ENCODE data around the gene ADCK1.
"Not testable (repeated sequence)": the region's sequence is repeated elsewhere in the genome, so short reads cannot be mapped to it uniquely, and the experiment has no call there.

The ADCK1 gene, protein sequence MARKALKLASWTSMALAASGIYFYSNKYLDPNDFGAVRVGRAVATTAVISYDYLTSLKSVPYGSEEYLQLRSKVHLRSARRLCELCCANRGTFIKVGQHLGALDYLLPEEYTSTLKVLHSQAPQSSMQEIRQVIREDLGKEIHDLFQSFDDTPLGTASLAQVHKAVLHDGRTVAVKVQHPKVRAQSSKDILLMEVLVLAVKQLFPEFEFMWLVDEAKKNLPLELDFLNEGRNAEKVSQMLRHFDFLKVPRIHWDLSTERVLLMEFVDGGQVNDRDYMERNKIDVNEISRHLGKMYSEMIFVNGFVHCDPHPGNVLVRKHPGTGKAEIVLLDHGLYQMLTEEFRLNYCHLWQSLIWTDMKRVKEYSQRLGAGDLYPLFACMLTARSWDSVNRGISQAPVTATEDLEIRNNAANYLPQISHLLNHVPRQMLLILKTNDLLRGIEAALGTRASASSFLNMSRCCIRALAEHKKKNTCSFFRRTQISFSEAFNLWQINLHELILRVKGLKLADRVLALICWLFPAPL

GRCh38 chr14:77799863-77800730 is at the start of gene ADCK1:
Gene ADCK1 (plus strand): TSS chr14:77800109. CDS start chr14:77818979, 18,870 bp downstream.
- DNase-seq = peak; percentile 86

GRCh38 chr14:77752266-77752665 is 47.6 kb upstream of the ADCK1 start:
- no peak for DNase-seq

GRCh38 chr14:77752799-77753516 is 47.0 kb upstream of the ADCK1 start:
- no peak for DNase-seq

GRCh38 chr14:77760381-77761204 is 39.3 kb upstream of the ADCK1 start, which contains the start of gene SNW1:
Gene SNW1 (minus strand): TSS chr14:77761156. CDS start chr14:77761127, 29 bp downstream.
- DNase-seq = peak; percentile 85

DNA sequence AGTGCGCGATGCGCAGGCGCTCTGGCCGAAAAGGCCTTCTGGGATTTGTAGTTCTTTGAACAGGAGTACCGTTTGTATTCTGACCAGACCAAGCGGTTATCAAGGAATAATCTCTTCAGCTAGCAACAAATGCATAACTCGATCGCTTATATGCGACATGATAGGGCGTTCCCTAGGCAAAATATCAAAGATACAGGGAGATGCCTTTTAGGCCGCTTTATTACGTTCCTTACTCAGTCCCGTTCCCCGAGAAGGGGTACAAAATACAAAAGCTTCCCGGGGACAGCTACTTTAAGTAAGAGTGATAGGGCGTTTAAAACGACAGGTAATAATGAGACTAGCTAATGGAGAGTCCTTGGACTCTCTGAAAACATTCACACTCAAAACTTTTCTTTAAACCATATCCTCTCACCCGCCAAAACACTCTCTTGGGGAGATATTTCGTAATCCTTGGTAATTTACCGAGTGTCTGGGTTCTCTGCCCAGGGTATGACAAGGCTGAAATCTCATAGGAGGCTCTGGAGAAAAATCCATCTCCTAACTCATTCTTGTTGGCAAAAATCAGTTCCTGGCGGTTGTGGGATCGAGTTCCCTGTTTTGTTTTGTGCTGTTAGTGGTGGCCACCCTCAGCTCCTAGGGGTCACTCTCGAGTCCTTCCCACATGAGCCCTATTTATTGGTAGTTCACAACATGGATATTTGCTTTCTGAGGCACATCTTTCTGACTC is 38.5 kb upstream of the ADCK1 start:
- no peak for DNase-seq

DNA sequence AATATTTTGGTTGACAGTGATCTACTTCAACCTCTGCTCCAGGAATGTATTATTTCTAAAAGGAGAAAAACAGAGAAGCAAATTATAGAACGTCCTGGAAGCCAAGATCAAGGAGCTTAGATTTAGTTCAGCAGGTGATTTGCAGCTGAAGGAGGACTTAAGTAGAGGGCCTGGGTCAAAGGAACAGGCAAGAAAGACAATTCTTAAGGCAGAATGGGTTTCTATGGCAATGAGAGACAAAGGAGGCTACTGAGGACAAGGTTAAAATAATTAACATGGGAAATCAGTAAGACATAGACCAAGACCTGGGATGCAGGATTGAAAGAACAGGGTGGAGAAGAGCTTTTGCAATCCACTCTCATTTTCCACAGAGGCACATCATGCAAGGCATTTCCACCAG is 36.6 kb upstream of the ADCK1 start:
- DNase-seq = no peak

DNA sequence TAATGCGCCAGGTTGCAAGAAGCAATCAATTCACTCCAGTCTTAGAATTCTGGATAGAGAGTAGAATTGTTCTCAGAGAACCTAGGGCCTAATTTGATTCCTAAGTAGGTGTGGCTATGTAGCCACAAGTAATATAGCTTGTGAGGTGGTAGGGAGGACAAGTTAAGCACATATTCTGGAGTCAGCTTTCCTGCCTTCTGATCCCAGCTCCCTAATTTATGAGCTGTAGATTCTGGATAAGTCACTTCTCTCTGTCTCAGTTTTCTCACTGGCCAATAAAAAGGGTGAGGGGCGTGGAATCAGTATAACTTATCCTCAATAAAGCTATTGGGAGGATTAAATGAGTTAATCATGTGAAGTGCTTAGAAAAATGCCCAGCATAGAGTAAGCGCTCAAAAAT is 35.9 kb upstream of the ADCK1 start:
- no peak for DNase-seq

GRCh38 chr14:77768442-77769069 is 31.4 kb upstream of the ADCK1 start:
- not testable (repeated sequence) for DNase-seq

DNA sequence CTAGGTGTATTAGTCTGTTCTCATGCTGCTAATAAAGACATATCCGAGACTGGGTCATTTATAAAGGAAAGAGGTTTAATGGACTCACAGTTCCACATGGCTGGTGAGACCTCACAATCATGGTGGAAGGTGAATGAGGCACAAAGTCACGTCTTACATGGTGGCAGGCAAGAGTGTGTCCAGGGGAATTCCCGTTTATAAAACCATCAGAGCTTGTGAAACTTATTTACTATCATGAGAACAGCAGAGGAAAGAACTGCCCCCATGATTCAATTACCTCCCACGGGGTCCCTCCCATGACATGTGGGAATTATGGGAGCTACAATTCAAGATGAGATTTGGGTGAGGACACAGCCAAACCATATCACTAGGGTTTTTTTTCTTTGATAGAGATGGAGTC is 25.9 kb upstream of the ADCK1 start:
- not testable (repeated sequence) for DNase-seq

- DNase-seq = no peak
Measured at GRCh38 chr14:77782202-77782601, 17.7 kb upstream of the ADCK1 start.

GRCh38 chr14:77786148-77786547 is 13.8 kb upstream of the ADCK1 start:
- no peak for DNase-seq

- no peak for DNase-seq
Measured at GRCh38 chr14:77790566-77791224, 9.2 kb upstream of the ADCK1 start.

DNA sequence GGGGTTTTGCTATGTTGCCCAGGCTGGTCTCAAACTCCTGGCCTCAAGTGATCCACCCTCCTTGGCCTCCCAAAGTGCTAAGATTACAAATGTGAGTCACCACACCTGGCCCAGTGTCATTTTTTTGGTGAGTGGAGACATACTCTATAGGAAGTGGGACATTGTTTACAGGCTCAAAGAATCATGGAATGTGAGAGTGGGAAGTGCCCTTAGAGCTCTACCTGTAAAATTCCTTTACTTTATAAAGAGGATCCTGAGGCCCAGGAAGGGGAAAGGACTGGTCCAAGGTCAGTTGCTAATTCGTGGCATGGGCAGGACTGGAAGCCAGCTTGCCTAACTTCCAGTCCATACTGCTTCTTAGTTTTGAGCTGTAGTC is 8.7 kb upstream of the ADCK1 start:
- DNase-seq = no peak

GRCh38 chr14:77793255-77793654 is 6.7 kb upstream of the ADCK1 start:
- DNase-seq = not testable (repeated sequence)

- DNase-seq = no peak
Measured at GRCh38 chr14:77794357-77794756, 5.6 kb upstream of the ADCK1 start.

DNA sequence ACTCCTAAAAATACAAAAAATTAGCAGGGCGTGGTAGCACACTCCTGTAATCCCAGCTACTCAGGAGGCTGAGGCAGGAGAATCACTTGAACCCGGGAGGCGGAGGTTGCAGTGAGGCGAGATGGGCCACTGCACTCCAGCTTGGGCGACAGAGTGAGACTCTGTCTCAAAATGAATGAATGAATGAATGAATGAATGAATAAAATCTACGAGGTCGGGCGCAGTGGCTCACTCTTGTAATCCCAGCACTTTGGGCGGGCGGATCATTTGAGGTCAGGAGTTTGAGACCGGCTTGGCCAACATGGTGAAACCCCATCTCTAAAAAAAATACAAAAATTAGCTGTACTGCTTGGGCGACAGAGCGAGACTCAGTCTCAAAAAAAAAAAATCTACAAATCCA is 453 bp upstream of the ADCK1 start:
- DNase-seq = not testable (repeated sequence)

DNA sequence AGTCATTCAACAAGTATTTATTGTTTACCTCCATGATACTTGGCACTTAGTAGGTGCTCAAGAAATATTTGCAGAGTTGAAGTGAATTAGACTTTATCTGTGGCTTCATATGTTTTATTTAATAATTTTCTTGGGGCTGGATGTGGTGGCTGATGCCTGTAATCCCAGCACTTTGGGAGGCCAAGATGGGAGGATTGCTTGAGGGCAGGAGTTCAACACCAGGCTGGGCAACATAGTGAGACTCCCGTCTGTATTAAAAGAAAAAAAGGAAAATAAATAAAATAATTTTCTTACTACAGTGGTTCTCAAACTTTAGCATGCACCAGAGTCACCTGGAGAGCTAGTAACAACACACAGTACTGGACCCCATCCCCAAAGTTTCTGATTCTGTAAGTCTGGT is 905 bp downstream of the ADCK1 start:
- no peak for DNase-seq

- peak; percentile 44 for DNase-seq
Measured at GRCh38 chr14:77804592-77804991, 4.7 kb downstream of the ADCK1 start.

DNA sequence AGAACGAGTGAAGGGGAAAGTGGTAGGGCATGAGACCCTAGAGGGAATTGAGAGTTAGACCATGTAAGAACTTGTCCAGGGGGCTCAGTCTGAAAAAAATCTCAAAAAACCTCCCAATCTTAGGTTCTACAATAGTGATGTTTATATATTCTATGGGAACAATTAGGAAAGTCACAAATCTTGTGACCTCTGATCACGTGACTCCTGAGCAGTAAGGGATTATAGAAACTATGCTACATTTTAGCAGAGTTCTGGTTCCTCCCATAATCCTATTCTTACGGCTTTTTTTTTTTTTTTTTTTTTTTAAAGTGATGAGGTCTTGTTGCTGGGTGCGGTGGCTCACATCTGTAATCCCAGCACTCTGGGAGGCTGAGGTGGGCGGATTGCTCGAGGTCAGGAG is 5.8 kb downstream of the ADCK1 start:
- DNase-seq = no peak

GRCh38 chr14:77808250-77808649 is 8.3 kb downstream of the ADCK1 start:
- no peak for DNase-seq

Measured in activated CD4-positive, CD25-positive, alpha-beta regulatory T cell treated with anti-CD3 and anti-CD28 coated beads, Interleukin-2, amount 50 U/mL, for 72 hours (primary cell).